H1 (cell line): ENCODE results near the gene PDXDC1.
"Not testable (repeated sequence)": the region's sequence is repeated elsewhere in the genome, so short reads cannot be mapped to it uniquely, and the experiment has no call there.

Experiments
- ATF3 ChIP-seq: IDR thresholded peaks from 2 replicates; pipeline ENCODE4 v1.6.1; 2011; ENCODE audit warnings: low read depth, mild to moderate bottlenecking, low read length; ENCODE audit not compliant: insufficient read depth
- CHD2 ChIP-seq: IDR thresholded peaks from 2 replicates; pipeline ENCODE4 v1.6.1; 2012; ENCODE audit warnings: low read length, improper control_type of control experiment
- CTCF ChIP-seq, 3 experiments: IDR thresholded peaks; 1 replicate in 2 of 3; 2 replicates in 1 of 3; pipeline versions ENCODE4 v1.5.1 to v1.6.1; 2011; ENCODE audit warnings: low read length in 3 of 3, mild to moderate bottlenecking in 3 of 3, inconsistent platforms in 2 of 3, low read depth in 1 of 3, moderate library complexity in 1 of 3; ENCODE audit not compliant: insufficient read depth in 1 of 3; ENCODE audit errors: control extremely low read depth in 1 of 3
- EGR1 ChIP-seq: IDR thresholded peaks from 2 replicates; pipeline ENCODE4 v1.6.1; 2011; ENCODE audit warnings: low read depth, low read length, borderline replicate concordance
- JUN ChIP-seq: IDR thresholded peaks from 2 replicates; pipeline ENCODE4 v1.6.1; 2011; ENCODE audit warnings: low read depth, mild to moderate bottlenecking, improper control_type of control experiment, low read length
- POLR2A ChIP-seq, 2 experiments: IDR thresholded peaks; 1 replicate in 1 of 2; 2 replicates in 1 of 2; pipeline ENCODE4 v1.6.1; 2011; ENCODE audit warnings: low read depth in 2 of 2, low read length in 2 of 2, mild to moderate bottlenecking in 2 of 2; ENCODE audit errors: control extremely low read depth in 1 of 2
- POLR2AphosphoS5 ChIP-seq: IDR thresholded peaks from 2 replicates; pipeline ENCODE4 v1.6.1; 2011; ENCODE audit warnings: low read depth, low read length
- SIN3A ChIP-seq, 2 experiments: IDR thresholded peaks in 1 of 2; conservative IDR thresholded peaks in 1 of 2; 2 replicates each; pipeline ENCODE4 v1.6.1; 2011 to 2012; ENCODE audit warnings: low read length in 2 of 2, improper control_type of control experiment in 1 of 2, low read depth in 1 of 2, mild to moderate bottlenecking in 1 of 2
- TAF1 ChIP-seq: IDR thresholded peaks from 2 replicates; pipeline ENCODE4 v1.6.1; 2011; ENCODE audit warnings: mild to moderate bottlenecking, low read depth, low read length

GRCh38 chr16:15127641-15128425 lies 153.0 kb downstream of the PDXDC1 start:
- not testable (repeated sequence) for TF ChIP-seq SIN3A (conservative IDR thresholded peaks at IDR 0.05 in 1 of 2, IDR thresholded peaks at IDR 0.05 in 1 of 2; ENCODE audit: low read depth in 1 of 2, low read length in 2 of 2); JUN; CTCF (IDR thresholded peaks at IDR 0.05; ENCODE audit: control extremely low read depth in 1 of 3, insufficient read depth in 1 of 3, low read depth in 1 of 3, low read length in 3 of 3); TAF1; POLR2AphosphoS5; CHD2; POLR2A (IDR thresholded peaks at IDR 0.05; ENCODE audit: control extremely low read depth in 1 of 2, low read depth in 2 of 2, low read length in 2 of 2); EGR1; ATF3
